NCI-H128 (cell line): ENCODE results near the gene NUP62.
"Not testable (repeated sequence)": the region's sequence is repeated elsewhere in the genome, so short reads cannot be mapped to it uniquely, and the experiment has no call there.

Experiments used
- DNase-seq: peaks from one replicate; lab custom pipeline; 2025; ENCODE audit not compliant: unreplicated experiment; lab: John Stamatoyannopoulos, UW

Gene NUP62

GRCh38 chr19:49951806-49952478 is 22.6 kb upstream of the NUP62 start:
- no peak for DNase-seq

DNA sequence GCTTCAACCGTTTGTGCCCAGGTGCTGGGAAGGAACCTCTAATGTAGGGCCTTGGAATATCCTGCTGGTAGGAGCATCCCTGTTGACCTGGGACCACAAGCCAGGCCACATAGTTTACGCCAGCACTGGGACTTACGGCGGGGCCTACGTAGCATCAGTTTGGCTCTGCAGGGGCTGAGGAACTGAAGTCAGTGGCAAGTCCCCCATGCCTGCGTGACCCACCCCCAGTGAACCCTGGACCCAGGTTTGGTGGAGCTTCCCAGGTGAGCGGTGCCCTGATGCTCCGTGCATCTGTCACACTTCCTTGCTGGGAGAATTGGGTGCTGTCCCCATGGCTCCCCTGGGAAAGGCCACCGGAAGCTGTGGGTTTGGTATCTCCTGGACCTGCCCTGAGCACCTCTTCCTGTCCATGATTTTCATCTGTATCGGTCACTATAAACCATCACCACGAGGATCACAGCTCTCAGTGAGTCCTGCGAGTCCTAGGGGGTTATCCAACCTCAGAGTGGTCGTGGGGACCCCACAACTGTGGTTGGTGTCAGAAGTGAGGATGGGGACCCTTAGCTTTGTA is 21.7 kb upstream of the NUP62 start:
- no peak for DNase-seq

GRCh38 chr19:49950590-49950948 is 21.3 kb upstream of the NUP62 start:
- DNase-seq = no peak

- no peak for DNase-seq
Measured at GRCh38 chr19:49949742-49950589, 20.7 kb upstream of the NUP62 start.

DNA sequence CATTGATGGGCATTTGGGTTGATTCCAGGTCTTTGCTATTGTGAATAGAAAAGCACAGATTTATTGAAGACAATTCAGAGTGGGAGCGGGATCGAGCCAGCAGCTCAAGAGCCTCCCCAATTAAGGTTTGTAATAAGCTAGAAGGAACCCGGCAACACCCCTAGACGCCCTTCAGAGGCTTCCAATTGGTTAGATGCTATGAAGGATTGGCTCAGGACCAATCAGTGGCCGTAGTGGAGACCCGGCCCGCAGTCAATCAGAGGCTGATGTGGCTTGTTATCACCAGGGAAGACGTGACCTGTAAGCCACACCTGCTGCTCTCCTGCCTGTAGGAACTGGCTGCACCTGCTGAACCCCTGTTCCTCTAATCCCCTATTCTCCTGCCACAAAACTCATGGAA is 17.1 kb upstream of the NUP62 start:
- DNase-seq = no peak

GRCh38 chr19:49944567-49944966 is 15.3 kb upstream of the NUP62 start:
- DNase-seq = not testable (repeated sequence)

DNA sequence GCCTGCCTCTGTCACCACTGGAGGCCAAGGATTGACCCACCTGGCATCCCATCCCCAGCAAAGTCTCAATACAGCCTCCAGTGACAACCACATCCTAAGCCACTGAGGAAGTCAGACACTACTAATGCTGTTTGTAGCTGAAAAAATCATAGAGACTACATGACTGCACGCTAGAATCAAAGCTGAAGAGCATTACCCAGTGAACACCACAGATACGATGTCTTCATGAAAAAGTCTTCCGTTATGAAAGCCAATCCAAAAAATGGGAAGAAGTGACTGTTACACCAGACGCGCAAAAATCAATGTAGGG is 11.1 kb upstream of the NUP62 start:
- no peak for DNase-seq

DNA sequence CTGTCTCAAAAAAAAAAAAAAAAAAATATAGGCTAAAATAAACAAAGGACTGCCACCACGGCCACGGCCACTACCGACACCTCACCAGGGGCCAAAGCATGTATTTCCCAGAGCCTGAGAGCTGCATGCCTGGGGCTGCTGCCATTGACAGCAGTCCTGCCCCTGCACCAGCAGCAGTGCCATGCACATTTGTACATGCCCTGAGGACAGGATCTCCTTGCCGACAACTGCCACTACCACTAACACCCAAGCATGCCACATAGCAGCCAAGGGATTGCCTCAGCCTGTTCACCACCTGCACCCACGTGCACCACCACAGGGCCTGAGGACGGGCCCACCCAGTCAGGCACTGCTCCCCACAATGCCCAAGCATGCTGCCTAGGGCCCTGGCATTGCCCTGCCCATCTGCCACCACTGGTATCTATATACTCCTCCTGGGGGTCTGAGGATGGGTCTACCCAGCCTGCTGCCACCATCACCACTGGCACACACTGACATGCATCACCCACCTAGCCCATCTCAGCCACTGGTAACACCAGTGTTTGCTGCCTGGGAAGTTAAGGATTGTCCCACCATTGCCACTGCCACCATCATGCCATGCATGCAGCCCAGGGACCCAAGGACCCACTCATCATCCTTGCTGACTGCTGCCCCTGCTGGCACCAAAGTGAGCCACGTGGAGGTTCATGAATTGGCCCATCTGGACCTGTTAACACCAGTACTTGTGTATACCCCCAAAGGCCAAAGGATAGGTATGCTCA is 10.6 kb upstream of the NUP62 start:
- no peak for DNase-seq

GRCh38 chr19:49938662-49939061 is 9.4 kb upstream of the NUP62 start:
- no peak for DNase-seq

GRCh38 chr19:49937750-49938381 is 8.6 kb upstream of the NUP62 start:
- peak; percentile 74 for DNase-seq

GRCh38 chr19:49936549-49936948 is 7.2 kb upstream of the NUP62 start:
- no peak for DNase-seq

- DNase-seq = no peak
Measured at GRCh38 chr19:49933643-49934042, 4.3 kb upstream of the NUP62 start.

DNA sequence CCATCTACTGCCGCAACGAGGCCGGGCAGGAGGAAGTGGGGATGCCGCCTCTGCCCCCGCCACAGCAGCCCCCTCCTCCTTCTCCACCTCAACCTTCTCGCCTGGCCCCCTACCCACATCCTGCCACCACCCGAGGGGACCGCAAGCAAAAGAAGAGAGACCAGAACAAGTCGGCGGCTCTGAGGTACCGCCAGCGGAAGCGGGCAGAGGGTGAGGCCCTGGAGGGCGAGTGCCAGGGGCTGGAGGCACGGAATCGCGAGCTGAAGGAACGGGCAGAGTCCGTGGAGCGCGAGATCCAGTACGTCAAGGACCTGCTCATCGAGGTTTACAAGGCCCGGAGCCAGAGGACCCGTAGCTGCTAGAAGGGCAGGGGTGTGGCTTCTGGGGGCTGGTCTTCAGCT is 3.4 kb upstream of the NUP62 start:
- DNase-seq = no peak

DNA sequence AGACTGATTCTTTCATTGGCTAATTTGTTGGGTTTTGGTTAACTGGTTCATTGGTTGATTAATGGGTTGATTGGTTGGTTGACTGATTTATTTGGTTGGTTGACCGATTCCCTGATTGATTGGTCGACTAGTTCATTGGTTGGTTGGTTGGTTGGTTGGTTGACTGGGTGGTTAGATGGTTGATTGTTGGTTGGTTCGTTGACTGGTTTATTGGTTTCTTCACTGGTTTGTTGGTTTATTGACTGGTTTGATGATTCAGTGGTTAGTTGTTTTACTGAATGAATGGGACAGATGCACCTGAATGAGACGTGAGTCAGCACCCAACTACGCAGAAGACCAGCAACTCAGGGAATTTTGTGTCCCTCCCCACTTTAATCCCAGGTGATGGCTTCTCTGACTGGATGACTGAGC is 2.7 kb upstream of the NUP62 start:
- no peak for DNase-seq

DNA sequence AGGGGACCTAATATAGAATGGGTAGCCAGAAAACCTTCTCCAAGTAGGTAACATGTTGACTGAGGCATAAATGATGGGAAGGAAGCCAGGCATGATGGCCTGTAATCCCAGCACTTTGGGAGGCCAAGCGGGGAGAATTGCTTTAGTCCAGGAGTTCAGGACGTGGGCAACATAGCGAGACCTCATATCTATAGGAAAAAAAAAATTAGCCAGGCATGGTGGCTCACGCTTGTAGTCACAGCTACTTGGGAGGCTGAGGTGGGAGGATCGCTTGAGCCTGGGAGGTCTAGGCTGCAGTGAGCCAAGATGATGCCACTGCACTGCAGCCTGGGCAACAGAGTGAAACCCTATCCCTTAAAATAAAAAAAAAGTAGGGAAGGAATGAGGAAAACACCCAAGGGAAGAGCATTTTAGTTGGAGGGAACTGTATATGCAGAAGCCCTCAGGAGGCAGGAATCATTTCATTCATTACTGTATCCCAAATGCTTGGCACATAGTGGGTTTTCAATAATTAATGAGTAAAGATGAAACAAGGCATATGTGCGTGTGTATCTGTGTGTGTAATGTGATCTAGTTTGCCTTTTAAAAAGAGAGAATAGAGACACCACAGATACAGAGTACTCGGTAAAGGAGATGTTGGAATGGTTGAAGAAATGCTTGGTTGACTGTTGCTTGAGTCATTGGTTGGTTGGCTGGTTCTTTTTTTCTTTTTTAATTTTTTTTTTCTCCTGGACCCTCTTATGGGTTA is 2.2 kb upstream of the NUP62 start:
- DNase-seq = no peak

DNA sequence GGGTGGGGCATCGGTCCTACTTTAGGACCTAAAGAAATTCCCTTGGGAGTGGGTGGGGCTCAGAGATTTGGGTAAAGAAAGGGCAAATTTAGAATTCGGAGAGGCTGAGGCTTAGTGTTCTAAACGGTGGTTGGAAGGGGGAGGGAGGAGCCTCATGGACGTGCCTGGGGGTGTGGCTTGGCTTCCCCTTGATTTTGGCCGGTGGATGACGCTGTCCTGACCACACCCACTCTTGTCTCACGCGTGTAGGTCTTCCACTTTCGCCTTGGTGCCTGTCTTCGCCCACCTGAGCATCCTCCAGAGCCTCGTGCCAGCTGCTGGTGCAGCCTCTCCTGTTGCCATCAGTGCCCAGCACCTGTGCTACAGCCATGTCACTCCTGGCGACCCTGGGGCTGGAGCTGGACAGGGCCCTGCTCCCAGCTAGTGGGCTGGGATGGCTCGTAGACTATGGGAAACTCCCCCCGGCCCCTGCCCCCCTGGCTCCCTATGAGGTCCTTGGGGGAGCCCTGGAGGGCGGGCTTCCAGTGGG is 1.2 kb upstream of the NUP62 start:
- DNase-seq = no peak

GRCh38 chr19:49929611-49930482 is 543 bp upstream of the NUP62 start:
- peak; percentile 81 for DNase-seq

DNA sequence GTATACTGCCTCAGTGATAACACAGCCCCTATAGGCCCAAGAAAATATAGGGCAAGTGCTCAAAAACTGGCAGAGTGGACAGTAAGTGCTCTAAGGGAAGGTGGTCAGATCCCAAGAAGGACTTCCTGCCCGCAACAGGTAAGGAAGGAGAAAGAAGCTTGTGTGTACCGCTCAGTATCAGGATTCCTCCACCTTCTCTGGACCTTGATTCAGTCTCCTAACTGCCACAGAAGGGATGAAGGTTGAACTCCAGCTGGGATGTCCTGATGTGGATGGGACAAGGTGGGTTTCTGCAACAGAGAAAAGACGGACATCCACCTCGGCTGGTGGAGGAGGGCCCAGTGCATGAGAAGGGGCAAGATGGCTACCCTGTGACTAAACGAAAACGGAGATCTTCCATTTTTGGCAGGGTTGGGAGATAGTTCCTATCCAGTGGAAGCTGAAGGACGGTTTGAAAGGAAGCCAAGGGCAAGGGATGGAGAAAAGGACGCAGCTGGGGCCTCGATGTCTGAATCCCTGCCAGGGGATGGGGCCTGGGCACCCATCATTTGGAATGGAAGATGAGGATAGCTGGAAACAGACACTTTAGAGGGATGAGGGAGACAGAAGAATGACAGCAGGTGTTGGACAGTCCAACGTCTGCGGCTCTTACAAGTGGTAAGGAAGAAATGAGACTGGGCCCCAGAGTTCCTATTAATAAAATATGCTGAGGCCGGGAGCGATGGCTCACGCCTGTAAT is 1.6 kb downstream of the NUP62 start:
- no peak for DNase-seq

DNA sequence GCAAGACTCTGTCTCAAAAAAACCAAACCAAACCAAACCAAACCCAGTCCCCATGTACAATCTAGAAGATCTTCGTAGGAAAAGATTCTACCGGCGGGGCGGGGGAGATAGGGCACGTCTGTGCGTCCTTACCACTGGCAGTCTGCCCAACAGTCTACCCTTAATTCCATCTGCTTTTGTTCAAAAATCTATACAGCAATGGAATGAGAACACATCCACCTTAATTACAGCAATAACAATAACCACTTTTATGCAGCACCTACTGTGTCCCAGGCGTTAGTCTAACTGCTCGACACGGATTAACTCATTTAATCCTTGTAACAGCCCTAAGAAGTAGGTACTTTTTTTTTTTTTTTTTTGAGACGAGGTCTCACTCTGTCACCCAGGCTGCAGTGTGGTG is 2.8 kb downstream of the NUP62 start:
- no peak for DNase-seq
